B cell (primary cell): ENCODE results near the gene IGFL3.

Experiments used
- CTCF ChIP-seq: fragments of 200-600 bp; IDR thresholded peaks from one replicate; pipeline ENCODE4 v1.8.0; 2022; ENCODE audit warnings: antibody characterized with exemption, mild to moderate bottlenecking
- EZH2 ChIP-seq: IDR thresholded peaks from 2 replicates; pipeline ENCODE4 v1.6.1; 2012; ENCODE audit warnings: borderline replicate concordance, low read depth, mild to moderate bottlenecking, moderate library complexity, low read length; ENCODE audit not compliant: insufficient read depth, poor library complexity, severe bottlenecking

GRCh38 chr19:46115396-46116106 lies 8.9 kb downstream of the IGFL3 start:
- no peak for TF ChIP-seq CTCF
- TF ChIP-seq EZH2 = no peak
